GM18505 (cell line): ENCODE data around the gene ATP1A1.

ENCODE experiments used
- ATAC-seq: cut with Tn5 transposase; IDR thresholded peaks from one replicate; pipeline ENCODE4 v1.9.1; 2021; ENCODE audit not compliant: unreplicated experiment
- POLR2A ChIP-seq: IDR thresholded peaks from 4 replicates; pipeline ENCODE4 v1.6.1; 2011; ENCODE audit warnings: borderline replicate concordance; ENCODE audit not compliant: insufficient read depth, insufficient read length; ENCODE audit errors: extremely low read depth

Gene ATP1A1

DNA sequence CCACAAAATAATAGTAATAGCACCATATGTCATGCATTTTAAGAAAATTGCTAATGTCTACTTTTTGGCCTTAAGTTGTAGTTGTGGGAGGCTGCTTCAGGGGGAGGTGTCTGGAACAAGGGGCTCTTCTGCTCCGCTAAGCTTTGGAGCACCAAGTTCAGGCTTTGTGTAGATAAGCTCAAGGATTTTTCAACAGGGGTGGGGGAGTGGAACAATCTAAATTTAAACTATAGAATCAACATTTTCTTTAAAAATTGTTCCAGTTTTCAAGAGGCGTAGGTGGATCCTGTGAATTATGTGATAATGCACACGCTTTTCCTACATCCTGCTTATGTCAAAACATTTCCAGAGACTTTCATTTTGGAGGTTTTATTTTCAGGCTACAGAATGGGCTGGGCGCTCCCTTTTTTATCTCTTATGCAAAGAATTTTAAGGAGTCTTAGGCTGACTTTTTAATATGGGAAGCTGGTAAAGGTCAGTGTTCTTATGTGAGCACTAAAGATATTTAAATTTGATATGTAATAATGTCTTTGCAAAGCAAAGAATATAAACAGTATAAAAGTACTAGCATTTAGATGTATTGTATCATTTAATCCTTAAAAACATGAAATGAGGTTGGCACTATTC, 9.9 kb downstream of the ATP1A1 start:
- TF ChIP-seq POLR2A: no peak
- ATAC-seq: no peak

DNA sequence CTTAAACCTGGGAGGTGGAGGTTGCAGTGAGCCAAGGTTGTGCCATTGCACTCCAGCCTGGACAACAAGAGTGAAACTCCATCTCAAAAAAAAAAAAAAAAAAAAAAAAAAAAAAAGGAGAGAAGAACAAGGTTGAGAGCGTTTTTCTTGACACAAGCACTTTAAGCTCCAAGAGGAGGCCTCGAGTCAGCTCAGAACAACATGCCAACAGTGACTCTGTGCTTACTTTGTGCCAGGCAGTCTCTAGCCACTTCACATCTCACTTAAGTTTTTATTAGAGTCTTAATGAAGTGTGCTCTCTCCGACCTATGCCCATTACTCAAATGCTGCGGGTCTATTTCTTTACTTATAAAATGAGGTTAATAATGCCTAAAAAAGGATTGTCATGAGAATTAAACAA, 13.0 kb downstream of the ATP1A1 start:
- ATAC-seq: no peak
- no peak for TF ChIP-seq POLR2A

- TF ChIP-seq POLR2A: no peak
- no peak for ATAC-seq
These were observed 14.5 kb downstream of the ATP1A1 start for GRCh38 chr1:116387551-116387950.

- no peak for ATAC-seq
- no peak for TF ChIP-seq POLR2A
These were observed 15.1 kb downstream of the ATP1A1 start for GRCh38 chr1:116388122-116388521.

DNA sequence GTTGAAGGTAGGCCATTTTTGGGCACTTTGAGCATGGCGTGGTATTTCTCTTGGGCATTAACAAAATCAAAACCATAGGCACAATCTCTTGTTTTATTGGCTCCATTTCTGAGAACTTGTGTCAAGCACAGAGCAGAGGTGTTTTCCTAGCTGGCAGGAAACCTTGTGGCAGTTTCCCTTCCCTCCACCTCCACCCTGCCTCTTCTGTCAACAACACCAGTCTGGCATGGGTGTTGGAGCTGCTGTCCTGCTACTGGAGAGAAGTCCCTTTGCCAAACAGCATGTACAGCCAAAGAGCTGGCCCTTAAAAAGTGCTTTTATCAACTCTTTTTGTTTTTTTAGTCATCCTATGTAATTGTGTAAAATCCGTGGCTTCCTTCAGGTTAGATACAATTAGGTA, 16.0 kb downstream of the ATP1A1 start:
- TF ChIP-seq POLR2A: no peak
- ATAC-seq: no peak

GRCh38 chr1:116389686-116390085, 16.6 kb downstream of the ATP1A1 start:
- no peak for ATAC-seq
- no peak for TF ChIP-seq POLR2A

GRCh38 chr1:116390195-116390594, 17.2 kb downstream of the ATP1A1 start:
- TF ChIP-seq POLR2A: no peak
- ATAC-seq: no peak

DNA sequence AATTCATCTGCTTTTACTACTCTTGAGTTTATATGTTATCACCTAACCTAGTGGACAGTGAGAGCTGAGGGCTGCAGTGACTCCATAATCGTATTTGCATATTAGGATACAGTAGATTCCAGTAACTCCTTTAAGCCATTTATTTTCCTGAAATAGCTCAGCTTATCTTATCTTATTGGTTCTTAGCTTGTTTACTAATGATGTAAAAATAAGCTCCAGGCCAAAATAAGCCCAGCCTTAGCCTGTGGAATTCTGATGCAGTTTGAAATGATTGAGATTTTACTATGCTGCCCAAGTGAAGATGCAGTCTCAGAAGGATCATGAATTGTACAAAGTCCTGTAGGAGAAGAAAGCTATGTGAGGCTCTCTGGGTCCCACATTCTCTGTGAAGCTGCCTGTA, 18.1 kb downstream of the ATP1A1 start:
- TF ChIP-seq POLR2A: no peak
- ATAC-seq: no peak

DNA sequence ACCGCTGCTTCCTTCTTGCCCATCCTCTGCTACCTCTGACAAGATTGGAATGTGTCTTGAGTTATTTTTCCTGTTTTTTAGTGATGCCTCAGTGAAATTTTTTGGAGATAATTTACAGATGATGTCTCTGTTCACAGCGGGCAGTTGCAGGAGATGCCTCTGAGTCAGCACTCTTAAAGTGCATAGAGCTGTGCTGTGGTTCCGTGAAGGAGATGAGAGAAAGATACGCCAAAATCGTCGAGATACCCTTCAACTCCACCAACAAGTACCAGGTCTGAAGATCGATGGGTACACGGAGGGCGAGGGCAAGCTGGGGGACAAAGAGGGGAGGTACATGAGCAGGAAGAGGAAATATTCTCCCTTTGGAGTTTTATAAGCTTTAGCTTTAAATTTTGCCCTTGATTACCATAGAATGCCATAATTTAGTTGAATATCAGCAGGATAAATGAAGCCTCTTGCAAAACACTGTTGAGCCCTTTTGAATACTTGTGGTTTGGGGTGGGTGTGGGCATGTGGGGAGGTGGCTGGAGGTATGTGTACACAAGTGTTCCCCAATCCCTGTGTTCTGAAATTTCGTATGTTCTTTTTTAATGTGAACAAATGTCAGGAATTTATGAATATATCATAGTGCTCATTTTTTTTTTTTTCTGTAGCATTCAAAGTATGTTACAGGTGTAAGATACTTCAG, 19.8 kb downstream of the ATP1A1 start:
- ATAC-seq: no peak
- no peak for TF ChIP-seq POLR2A

DNA sequence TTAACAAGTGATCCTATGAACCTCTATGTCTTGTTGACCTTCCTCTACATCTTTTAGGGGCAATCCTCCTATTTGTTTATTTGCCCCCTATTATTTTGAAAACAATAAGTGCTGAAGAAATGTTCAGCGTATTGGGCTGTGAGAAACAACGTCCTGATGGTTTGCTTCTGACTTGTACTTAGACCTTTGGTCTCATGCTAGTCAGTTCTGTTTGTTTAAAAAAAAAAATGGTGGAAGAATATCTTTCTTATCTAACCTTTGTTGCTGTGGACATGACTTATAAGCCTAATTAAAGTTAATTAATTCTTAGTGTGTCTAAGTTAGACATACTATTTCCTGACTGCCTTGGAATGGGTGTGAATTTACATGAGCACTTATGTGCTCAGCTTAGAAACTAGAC, 20.7 kb downstream of the ATP1A1 start:
- no peak for ATAC-seq
- TF ChIP-seq POLR2A: no peak

DNA sequence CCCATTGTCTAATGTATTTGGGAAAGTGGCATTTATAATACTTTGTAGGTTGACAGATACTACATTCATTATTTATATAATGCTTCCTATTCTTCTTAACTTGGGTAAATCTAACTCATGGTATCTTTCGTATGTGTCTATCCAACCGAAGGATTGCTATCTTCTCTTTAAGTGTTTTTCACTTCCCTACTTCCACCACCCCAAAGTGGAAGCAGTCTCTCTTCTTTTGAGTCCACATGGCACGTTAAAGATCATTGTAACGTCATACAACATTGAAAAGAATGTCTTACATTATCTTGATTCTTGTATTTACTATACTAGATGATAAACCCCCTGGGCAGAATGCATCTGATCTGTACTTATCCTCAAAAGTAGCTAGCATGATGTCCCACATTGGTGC, 21.2 kb downstream of the ATP1A1 start:
- TF ChIP-seq POLR2A: no peak
- ATAC-seq: no peak

DNA sequence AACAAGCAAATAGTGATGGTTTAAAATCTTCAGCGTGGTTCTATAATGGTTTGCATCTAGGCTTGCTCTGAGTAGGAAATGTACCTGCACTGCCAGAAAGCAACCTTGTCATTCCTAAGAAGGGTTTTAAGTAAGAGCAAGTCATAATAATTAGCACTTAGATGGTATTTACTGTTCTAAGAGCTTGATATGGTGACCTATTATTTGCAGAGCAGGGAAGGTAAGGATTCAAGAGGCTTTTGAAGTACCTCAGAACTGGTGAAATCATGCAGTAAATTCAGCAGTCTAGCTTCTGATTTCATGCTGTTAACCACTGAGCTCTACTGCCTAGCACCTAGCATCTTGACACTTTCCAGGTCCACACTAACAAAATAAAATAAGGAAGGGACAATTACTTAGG, 23.7 kb downstream of the ATP1A1 start:
- no peak for ATAC-seq
- TF ChIP-seq POLR2A: no peak

- no peak for TF ChIP-seq POLR2A
- no peak for ATAC-seq
These were observed 24.7 kb downstream of the ATP1A1 start for GRCh38 chr1:116397728-116398127.

GRCh38 chr1:116400780-116401179, 27.7 kb downstream of the ATP1A1 start:
- no peak for TF ChIP-seq POLR2A
- ATAC-seq: no peak
